ENCODE results near the gene RPA3.

RPA3 gene

DNA sequence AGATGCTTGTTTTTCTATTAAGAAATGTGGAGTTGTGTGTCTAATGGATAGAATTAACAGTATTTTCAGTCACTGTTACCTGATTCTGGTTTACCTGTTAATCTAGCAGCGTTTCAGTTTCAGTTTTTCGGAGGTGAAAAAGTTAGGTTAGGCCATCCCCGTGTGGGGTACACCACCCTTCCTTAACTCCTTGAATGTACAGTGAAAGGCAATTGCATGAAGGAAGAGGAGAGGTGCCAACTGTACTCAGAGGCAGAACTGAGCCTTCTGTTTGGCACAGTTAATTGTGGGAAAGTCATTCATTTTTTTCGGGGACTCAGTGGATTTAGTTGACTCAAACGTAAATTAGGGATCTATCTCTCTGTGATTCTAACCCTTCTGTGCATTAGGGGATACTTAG, 35.5 kb downstream of the RPA3 start (continued):
- no peak for TF ChIP-seq ZNF280D (tag by site-specific recombination; IDR thresholded peaks at IDR 0.05)
- TF ChIP-seq KLF16 (tag by site-specific recombination; IDR thresholded peaks at IDR 0.05), result no peak
- no peak for TF ChIP-seq GFI1B (tag by site-specific recombination; IDR thresholded peaks at IDR 0.05)
- TF ChIP-seq HOXD13 (CRISPR knock-in tag; IDR thresholded peaks at IDR 0.05; ENCODE audit: borderline replicate concordance), result no peak
- TF ChIP-seq ZNF571 (tag by site-specific recombination; IDR thresholded peaks at IDR 0.05), result no peak
- no peak for TF ChIP-seq ZNF184 (tag by site-specific recombination; IDR thresholded peaks at IDR 0.05)
- TF ChIP-seq ZNF596 (tag by site-specific recombination; IDR thresholded peaks at IDR 0.05), result no peak
- TF ChIP-seq EGR2 (tag by site-specific recombination; IDR thresholded peaks at IDR 0.05; ENCODE audit: low read depth), result no peak
- TF ChIP-seq ZNF629 (tag by site-specific recombination; IDR thresholded peaks at IDR 0.05), result no peak
- TF ChIP-seq HOXA7 (CRISPR knock-in tag; IDR thresholded peaks at IDR 0.05; ENCODE audit: borderline replicate concordance), result no peak
- no peak for TF ChIP-seq ZNF114 (tag by site-specific recombination; IDR thresholded peaks at IDR 0.05)

- H3K4me3 ChIP-seq (ENCODE audit: low read depth, low read length), result no peak overlapping the region
- peaks cover 6% of the 10 kb centered on the region; the same call in 1 of the 2 replicates for H3K4me1 ChIP-seq (ENCODE audit: control insufficient read depth, insufficient read depth, low read length)
- POLR2A ChIA-PET, result no interaction called here
- no peak overlapping the region for H3K27ac ChIP-seq (ENCODE audit: extremely low read depth, low read depth, low read length)
- CTCF ChIA-PET, result interaction anchor here (0.7 to 2.7 kb wide), 32 partner anchors 8 to 614 kb away, joined by 3 to 19 read pairs (median 5); partner anchors contain the start of gene RPA3
- TF ChIP-seq ZBTB49 (tag by site-specific recombination; IDR thresholded peaks at IDR 0.05; ENCODE audit: low read depth) (no peak), ZXDB (tag by site-specific recombination; IDR thresholded peaks at IDR 0.05) (0 out of 2 replicates have a peak, but pooled peaks have one; percentile 6)
- H3K9me3 ChIP-seq (ENCODE audit: control insufficient read depth, insufficient read depth, low read depth, low read length), result no peaks in the 10 kb centered on the region
- H3K36me3 ChIP-seq (ENCODE audit: control insufficient read depth in 2 of 2, insufficient read depth in 1 of 2, low read length in 2 of 2), result no peaks in the 10 kb centered on the region
Observed at GRCh38 chr7:7681936-7682329, 36.5 kb downstream of the RPA3 start.

DNA sequence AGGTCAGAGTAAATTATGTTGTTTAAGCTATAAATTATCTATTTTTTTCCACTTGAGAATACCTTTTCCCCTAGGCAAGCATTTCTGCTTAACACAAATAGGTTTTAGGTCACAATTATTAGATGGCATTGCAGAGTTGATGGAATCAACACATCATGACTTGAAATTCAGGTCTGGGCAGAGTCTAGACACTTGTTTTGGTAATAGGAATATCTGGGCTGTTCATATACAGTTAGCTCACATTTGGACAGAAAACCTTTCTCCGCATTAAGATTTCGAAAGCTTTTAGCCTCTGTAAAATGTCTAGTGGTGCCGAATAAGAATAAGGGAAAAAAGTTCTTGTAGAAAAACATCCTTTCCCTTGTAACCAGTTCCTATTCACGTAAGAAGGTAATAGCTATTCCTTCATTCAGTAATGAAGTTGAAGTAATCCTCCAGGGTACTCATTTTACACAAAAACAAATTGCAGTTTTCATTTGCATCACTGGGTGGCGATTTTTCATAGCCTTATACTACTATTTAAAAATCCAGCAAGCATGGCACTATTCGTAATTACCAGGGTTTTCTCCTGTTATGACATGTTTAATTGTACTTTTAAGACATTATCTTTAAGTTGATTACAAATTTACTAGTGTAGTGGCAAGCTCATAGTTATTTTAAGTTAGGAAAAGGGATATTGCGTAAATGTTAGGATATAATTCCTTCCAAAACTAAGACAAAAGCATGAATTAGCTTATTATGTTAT, 37.0 kb downstream of the RPA3 start:
- ChIA-PET POLR2A (no interaction called here), CTCF (interaction anchor here (0.6 to 2.7 kb wide), 49 partner anchors 9 to 615 kb away, joined by 3 to 19 read pairs (median 5); partner anchors contain the start of gene RPA3)
- Histone ChIP-seq H3K27ac (ENCODE audit: extremely low read depth, low read depth, low read length) (no peak overlapping the region), H3K9me3 (ENCODE audit: control insufficient read depth, insufficient read depth, low read depth, low read length) (no peaks in the 10 kb centered on the region), H3K4me3 (ENCODE audit: low read depth, low read length) (no peak overlapping the region), H3K36me3 (ENCODE audit: control insufficient read depth in 2 of 2, insufficient read depth in 1 of 2, low read length in 2 of 2) (no peaks in the 10 kb centered on the region), H3K4me1 (ENCODE audit: control insufficient read depth, insufficient read depth, low read length) (peaks cover 6% of the 10 kb centered on the region; the same call in 1 of the 2 replicates)
- TF ChIP-seq, protein P1, sequence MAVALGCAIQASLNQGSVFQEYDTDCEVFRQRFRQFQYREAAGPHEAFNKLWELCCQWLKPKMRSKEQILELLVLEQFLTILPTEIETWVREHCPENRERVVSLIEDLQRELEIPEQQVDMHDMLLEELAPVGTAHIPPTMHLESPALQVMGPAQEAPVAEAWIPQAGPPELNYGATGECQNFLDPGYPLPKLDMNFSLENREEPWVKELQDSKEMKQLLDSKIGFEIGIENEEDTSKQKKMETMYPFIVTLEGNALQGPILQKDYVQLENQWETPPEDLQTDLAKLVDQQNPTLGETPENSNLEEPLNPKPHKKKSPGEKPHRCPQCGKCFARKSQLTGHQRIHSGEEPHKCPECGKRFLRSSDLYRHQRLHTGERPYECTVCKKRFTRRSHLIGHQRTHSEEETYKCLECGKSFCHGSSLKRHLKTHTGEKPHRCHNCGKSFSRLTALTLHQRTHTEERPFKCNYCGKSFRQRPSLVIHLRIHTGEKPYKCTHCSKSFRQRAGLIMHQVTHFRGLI (tag by site-specific recombination; IDR thresholded peaks at IDR 0.05), result no peak
- TF ChIP-seq ZNF138 (tag by site-specific recombination; IDR thresholded peaks at IDR 0.05; ENCODE audit: borderline replicate concordance) (no peak), ZNF664 (tag by site-specific recombination; IDR thresholded peaks at IDR 0.05) (no peak), ZFP37 (tag by site-specific recombination; IDR thresholded peaks at IDR 0.05) (no peak), ZNF426 (tag by site-specific recombination; IDR thresholded peaks at IDR 0.05) (no peak), ZNF660 (tag by site-specific recombination; IDR thresholded peaks at IDR 0.05) (peak; percentile 98)
- TF ChIP-seq, protein P2, sequence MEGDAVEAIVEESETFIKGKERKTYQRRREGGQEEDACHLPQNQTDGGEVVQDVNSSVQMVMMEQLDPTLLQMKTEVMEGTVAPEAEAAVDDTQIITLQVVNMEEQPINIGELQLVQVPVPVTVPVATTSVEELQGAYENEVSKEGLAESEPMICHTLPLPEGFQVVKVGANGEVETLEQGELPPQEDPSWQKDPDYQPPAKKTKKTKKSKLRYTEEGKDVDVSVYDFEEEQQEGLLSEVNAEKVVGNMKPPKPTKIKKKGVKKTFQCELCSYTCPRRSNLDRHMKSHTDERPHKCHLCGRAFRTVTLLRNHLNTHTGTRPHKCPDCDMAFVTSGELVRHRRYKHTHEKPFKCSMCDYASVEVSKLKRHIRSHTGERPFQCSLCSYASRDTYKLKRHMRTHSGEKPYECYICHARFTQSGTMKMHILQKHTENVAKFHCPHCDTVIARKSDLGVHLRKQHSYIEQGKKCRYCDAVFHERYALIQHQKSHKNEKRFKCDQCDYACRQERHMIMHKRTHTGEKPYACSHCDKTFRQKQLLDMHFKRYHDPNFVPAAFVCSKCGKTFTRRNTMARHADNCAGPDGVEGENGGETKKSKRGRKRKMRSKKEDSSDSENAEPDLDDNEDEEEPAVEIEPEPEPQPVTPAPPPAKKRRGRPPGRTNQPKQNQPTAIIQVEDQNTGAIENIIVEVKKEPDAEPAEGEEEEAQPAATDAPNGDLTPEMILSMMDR (tag by site-specific recombination; IDR thresholded peaks at IDR 0.05), result no peak
- TF ChIP-seq, protein P3, sequence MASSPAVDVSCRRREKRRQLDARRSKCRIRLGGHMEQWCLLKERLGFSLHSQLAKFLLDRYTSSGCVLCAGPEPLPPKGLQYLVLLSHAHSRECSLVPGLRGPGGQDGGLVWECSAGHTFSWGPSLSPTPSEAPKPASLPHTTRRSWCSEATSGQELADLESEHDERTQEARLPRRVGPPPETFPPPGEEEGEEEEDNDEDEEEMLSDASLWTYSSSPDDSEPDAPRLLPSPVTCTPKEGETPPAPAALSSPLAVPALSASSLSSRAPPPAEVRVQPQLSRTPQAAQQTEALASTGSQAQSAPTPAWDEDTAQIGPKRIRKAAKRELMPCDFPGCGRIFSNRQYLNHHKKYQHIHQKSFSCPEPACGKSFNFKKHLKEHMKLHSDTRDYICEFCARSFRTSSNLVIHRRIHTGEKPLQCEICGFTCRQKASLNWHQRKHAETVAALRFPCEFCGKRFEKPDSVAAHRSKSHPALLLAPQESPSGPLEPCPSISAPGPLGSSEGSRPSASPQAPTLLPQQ (tag by site-specific recombination; IDR thresholded peaks at IDR 0.05), result no peak

Measured in HEK293 (cell line).